Stimulated activated CD4-positive, alpha-beta T cell treated with anti-CD3 and anti-CD28 coated beads, Interleukin-12 subunit alpha, Interleukin-12 subunit beta, amount 100 ng/mL, for 24 hours (primary cell): ENCODE data around the gene GTF3C2.
"Not testable (repeated sequence)": the region's sequence is repeated elsewhere in the genome, so short reads cannot be mapped to it uniquely, and the experiment has no call there.

Source experiments
- DNase-seq, 2 experiments: peaks; one replicate each; pipeline ENCODE4 v3.0.0-alpha.2; 2020; ENCODE audit warnings: low read depth in 2 of 2

The GTF3C2 gene

GRCh38 chr2:27300606-27301005 is 56.0 kb downstream of the GTF3C2 start:
- DNase-seq = not testable (repeated sequence)

GRCh38 chr2:27298391-27299080 is 58.0 kb downstream of the GTF3C2 start:
- no peak for DNase-seq

GRCh38 chr2:27297195-27297594 is 59.4 kb downstream of the GTF3C2 start:
- DNase-seq = no peak

- DNase-seq = no peak
Measured at GRCh38 chr2:27296481-27296880, 60.1 kb downstream of the GTF3C2 start.

GRCh38 chr2:27294928-27295327 is 61.6 kb downstream of the GTF3C2 start:
- DNase-seq = no peak

- no peak for DNase-seq
Measured at GRCh38 chr2:27291865-27292264, 64.7 kb downstream of the GTF3C2 start.

GRCh38 chr2:27290549-27290948 is 66.0 kb downstream of the GTF3C2 start:
- no peak for DNase-seq

- no peak for DNase-seq
Measured at GRCh38 chr2:27288610-27289009, 68.0 kb downstream of the GTF3C2 start.

GRCh38 chr2:27285481-27285880 is 71.1 kb downstream of the GTF3C2 start:
- no peak for DNase-seq

GRCh38 chr2:27284996-27285395 is 71.6 kb downstream of the GTF3C2 start:
- no peak for DNase-seq

GRCh38 chr2:27282892-27283291 is 73.7 kb downstream of the GTF3C2 start:
- no peak for DNase-seq

GRCh38 chr2:27281855-27282559 is 74.6 kb downstream of the GTF3C2 start, which contains the start of gene TRIM54:
Gene TRIM54, plus strand, starts transcription at chr2:27282429. Its CDS starts 303 bp downstream, at chr2:27282732.
- DNase-seq = no peak

GRCh38 chr2:27281442-27281841 is 75.1 kb downstream of the GTF3C2 start:
- no peak for DNase-seq

- DNase-seq = no peak
Measured at GRCh38 chr2:27280826-27281225, 75.7 kb downstream of the GTF3C2 start.

GRCh38 chr2:27278010-27278409 is 78.6 kb downstream of the GTF3C2 start:
- DNase-seq = no peak
